DOHH2 (cell line): Measurements from ENCODE around the gene HSPE1.
A peak's percentile ranks its signal among the peaks of the same experiment; 100 is the strongest.

Source experiments
- H3F3A ChIP-seq: fragments of 200-600 bp; sonication (generic), shearing (Covaris generic); 2 replicates; pipeline ENCODE4 v1.6.0; 2016; ENCODE audit warnings: antibody characterized with exemption, mild to moderate bottlenecking; ENCODE audit not compliant: control insufficient read depth, insufficient read depth
- H3K27ac ChIP-seq: fragments of 200-600 bp; sonication (generic); 2 replicates; pipeline ENCODE4 v1.5.1; 2014; ENCODE audit warnings: low read depth, mild to moderate bottlenecking, low read length, moderate library complexity
- H3K27me3 ChIP-seq: fragments of 200-600 bp; sonication (generic); 2 replicates; pipeline ENCODE4 v1.6.1; 2014; ENCODE audit warnings: mild to moderate bottlenecking, low read length, mixed read lengths; ENCODE audit not compliant: control insufficient read depth
- H3K36me3 ChIP-seq: fragments of 200-600 bp; sonication (generic); 2 replicates; pipeline ENCODE4 v1.6.1; 2014; ENCODE audit warnings: mild to moderate bottlenecking, low read length, moderate library complexity, mixed read lengths; ENCODE audit not compliant: control insufficient read depth
- H3K4me1 ChIP-seq: fragments of 200-600 bp; sonication (generic); 2 replicates; pipeline ENCODE4 v1.6.1; 2014; ENCODE audit warnings: mild to moderate bottlenecking, low read length, mixed read lengths; ENCODE audit not compliant: control insufficient read depth
- H3K4me2 ChIP-seq: fragments of 200-600 bp; sonication (generic); 2 replicates; pipeline ENCODE4 v1.6.0; 2014; ENCODE audit warnings: mild to moderate bottlenecking, low read length, moderate library complexity
- H3K4me3 ChIP-seq: fragments of 200-600 bp; sonication (generic); 2 replicates; pipeline ENCODE4 v1.5.1; 2014; ENCODE audit warnings: mild to moderate bottlenecking, low read length, mixed read lengths
- H3K79me2 ChIP-seq: fragments of 200-600 bp; sonication (generic); 2 replicates; pipeline ENCODE4 v1.6.1; 2014; ENCODE audit warnings: mild to moderate bottlenecking, low read length, mixed read lengths; ENCODE audit not compliant: control insufficient read depth
- H3K9me2 ChIP-seq: fragments of 200-600 bp; sonication (generic); replicated peaks from 2 replicates; pipeline ENCODE4 v1.6.1; 2014; ENCODE audit warnings: mild to moderate bottlenecking, low read length, mixed read lengths; ENCODE audit not compliant: control insufficient read depth
- H3K9me3 ChIP-seq: fragments of 200-600 bp; sonication (generic); 2 replicates; pipeline ENCODE4 v1.6.1; 2014; ENCODE audit warnings: antibody characterized with exemption, low read length, mixed read lengths; ENCODE audit not compliant: control insufficient read depth, insufficient read depth
- H4K20me1 ChIP-seq: fragments of 200-600 bp; sonication (generic); 2 replicates; pipeline ENCODE4 v1.6.0; 2014; ENCODE audit warnings: low read depth, mild to moderate bottlenecking, antibody characterized with exemption, low read length, moderate library complexity; ENCODE audit not compliant: control insufficient read depth, insufficient read depth
- CTCF ChIP-seq: fragments of 200-600 bp; sonication (generic); IDR thresholded peaks from one replicate; pipeline ENCODE4 v1.5.1; 2014; ENCODE audit warnings: antibody characterized with exemption, mild to moderate bottlenecking, low read depth, low read length; ENCODE audit not compliant: poor library complexity, severe bottlenecking
- EZH2phosphoT487 ChIP-seq: fragments of 200-600 bp; sonication (generic); IDR thresholded peaks from 2 replicates; pipeline ENCODE4 v1.6.1; 2017; ENCODE audit warnings: borderline replicate concordance, mild to moderate bottlenecking, antibody characterized with exemption, low read length, moderate library complexity, mixed read lengths

HSPE1 gene

GRCh38 chr2:197495433-197496134, 4.6 kb upstream of the HSPE1 start:
- Histone ChIP-seq H3K4me2 (peak overlapping the region; percentile 89), H4K20me1 (peaks cover 39% of the 10 kb centered on the region), H3K79me2 (peaks cover 78% of the 10 kb centered on the region), H3K27me3 (no peaks in the 10 kb centered on the region), H3K27ac (no peak overlapping the region), H3K4me3 (0 out of 2 replicates have a peak overlapping the region, but pooled peaks have one; percentile 74), H3K4me1 (peaks cover 30% of the 10 kb centered on the region), H3F3A (peaks cover 38% of the 10 kb centered on the region), H3K36me3 (peaks cover 93% of the 10 kb centered on the region), H3K9me2 (no peaks in the 10 kb centered on the region), H3K9me3 (no peaks in the 10 kb centered on the region)
- TF ChIP-seq CTCF (no peak), EZH2phosphoT487 (no peak)

- Histone ChIP-seq H3K36me3 (peaks cover 93% of the 10 kb centered on the region), H3K4me3 (peak overlapping the region; percentile 74), H4K20me1 (peaks cover 35% of the 10 kb centered on the region), H3K27me3 (no peaks in the 10 kb centered on the region), H3K4me1 (peaks cover 35% of the 10 kb centered on the region), H3K79me2 (peaks cover 87% of the 10 kb centered on the region), H3F3A (peaks cover 33% of the 10 kb centered on the region), H3K9me2 (no peaks in the 10 kb centered on the region), H3K27ac (no peak overlapping the region), H3K4me2 (peak overlapping the region; percentile 89), H3K9me3 (no peaks in the 10 kb centered on the region)
- TF ChIP-seq EZH2phosphoT487: no peak
- TF ChIP-seq CTCF: no peak
Observed at GRCh38 chr2:197496695-197497094, 3.5 kb upstream of the HSPE1 start.

- Histone ChIP-seq H3K36me3 (peaks cover 93% of the 10 kb centered on the region), H3K79me2 (peaks cover 91% of the 10 kb centered on the region), H3K9me3 (no peaks in the 10 kb centered on the region), H3K4me1 (peaks cover 41% of the 10 kb centered on the region), H3F3A (peaks cover 34% of the 10 kb centered on the region), H4K20me1 (peaks cover 32% of the 10 kb centered on the region), H3K4me3 (peak overlapping the region; percentile 74), H3K27ac (no peak overlapping the region), H3K4me2 (peak overlapping the region; percentile 89), H3K27me3 (no peaks in the 10 kb centered on the region), H3K9me2 (no peaks in the 10 kb centered on the region)
- TF ChIP-seq EZH2phosphoT487: no peak
- no peak for TF ChIP-seq CTCF
Observed at GRCh38 chr2:197497326-197497725, 2.9 kb upstream of the HSPE1 start.
